ENCODE data around the gene PDZRN3. TPM values are rescaled to one million over a fixed set of nuclear protein-coding genes. Genes with fewer than 3 reads are reported as not detected.

Gene PDZRN3
- total RNA-seq, 1 experiment from 2014 or later: not detected

- intact Hi-C loops (cut with micrococcal nuclease; ENCODE audit: unreplicated experiment) (no loop called here), in situ Hi-C loops (cut with HindIII; ENCODE audit: low pct_unique_long_range_greater_than_20kb, low sequenced_read_pairs) (no loop called here)
- Histone ChIP-seq H3K27ac (ENCODE audit: low read length) (no peak overlapping the region), H3K9me3 (ENCODE audit: control insufficient read depth, insufficient read depth, low read depth, low read length) (no peaks in the 10 kb centered on the region), H3K36me3 (ENCODE audit: control insufficient read depth, insufficient read depth, low read length) (no peaks in the 10 kb centered on the region), H3K4me1 (ENCODE audit: control insufficient read depth, insufficient read depth, low read length) (no peaks in the 10 kb centered on the region), H3K4me3 (ENCODE audit: low read depth in 2 of 2, low read length in 2 of 2) (no peak overlapping the region), H3K27me3 (ENCODE audit: control insufficient read depth, insufficient read depth, low read length) (no peaks in the 10 kb centered on the region)
- TF ChIP-seq TCF7L2 (IDR thresholded peaks at IDR 0.05; ENCODE audit: low read depth, low read length): no peak
- no peak for TF ChIP-seq SIN3A (IDR thresholded peaks at IDR 0.05; ENCODE audit: borderline replicate concordance, insufficient read depth, low read depth, low read length)
- no peak for TF ChIP-seq CTCF (IDR thresholded peaks at IDR 0.05)
- no peak for TF ChIP-seq REST (IDR thresholded peaks at IDR 0.05; ENCODE audit: insufficient read depth in 1 of 2, low read depth in 2 of 2, low read length in 1 of 2)
- TF ChIP-seq POLR2AphosphoS5 (IDR thresholded peaks at IDR 0.05; ENCODE audit: low read depth, low read length): no peak
- ChIA-PET CTCF (no interaction called here), POLR2A (no interaction called here)
- BruUV-seq (replicated peaks): no TSS peak
- DNase-seq (ENCODE audit: low read depth, low spot score): no peak
- ATAC-seq: no peak
These were observed 72.0 kb downstream of the PDZRN3 start for GRCh38 chr3:73552700-73553099.

- DNase-seq (ENCODE audit: low read depth, low spot score) (no peak), ATAC-seq (no peak)
- no TSS peak for BruUV-seq (replicated peaks)
- H3K4me1 ChIP-seq (ENCODE audit: control insufficient read depth, insufficient read depth, low read length): no peaks in the 10 kb centered on the region
- H3K4me3 ChIP-seq (ENCODE audit: low read depth in 2 of 2, low read length in 2 of 2): no peak overlapping the region
- in situ Hi-C loops (cut with HindIII; ENCODE audit: low pct_unique_long_range_greater_than_20kb, low sequenced_read_pairs) (no loop called here), intact Hi-C loops (cut with micrococcal nuclease; ENCODE audit: unreplicated experiment) (no loop called here)
- no peak for TF ChIP-seq REST (IDR thresholded peaks at IDR 0.05; ENCODE audit: insufficient read depth in 1 of 2, low read depth in 2 of 2, low read length in 1 of 2)
- no peak for TF ChIP-seq POLR2AphosphoS5 (IDR thresholded peaks at IDR 0.05; ENCODE audit: low read depth, low read length)
- no peak for TF ChIP-seq SIN3A (IDR thresholded peaks at IDR 0.05; ENCODE audit: borderline replicate concordance, insufficient read depth, low read depth, low read length)
- no peak for TF ChIP-seq TCF7L2 (IDR thresholded peaks at IDR 0.05; ENCODE audit: low read depth, low read length)
- TF ChIP-seq CTCF (IDR thresholded peaks at IDR 0.05): no peak
- H3K27ac ChIP-seq (ENCODE audit: low read length): no peak overlapping the region
- no peaks in the 10 kb centered on the region for H3K9me3 ChIP-seq (ENCODE audit: control insufficient read depth, insufficient read depth, low read depth, low read length)
- POLR2A ChIA-PET: no interaction called here
- H3K36me3 ChIP-seq (ENCODE audit: control insufficient read depth, insufficient read depth, low read length): no peaks in the 10 kb centered on the region
- CTCF ChIA-PET: no interaction called here
- H3K27me3 ChIP-seq (ENCODE audit: control insufficient read depth, insufficient read depth, low read length): no peaks in the 10 kb centered on the region
These were observed 74.7 kb downstream of the PDZRN3 start for GRCh38 chr3:73550032-73550431.
